ENCODE results near the gene C16orf90.

- TF ChIP-seq POLR2AphosphoS5 (IDR thresholded peaks at IDR 0.05; ENCODE audit: low read depth, low read length) (no peak), REST (IDR thresholded peaks at IDR 0.05; ENCODE audit: insufficient read depth in 1 of 2, low read depth in 2 of 2, low read length in 2 of 2) (no peak), TAF1 (IDR thresholded peaks at IDR 0.05; ENCODE audit: borderline replicate concordance, insufficient read depth, low read length) (no peak)
Observed at GRCh38 chr16:3490911-3491629, 4.2 kb downstream of the C16orf90 start.

Measured in PFSK-1 (cell line).